ENCODE measurements around the gene CHAF1A.

The CHAF1A gene

DNA sequence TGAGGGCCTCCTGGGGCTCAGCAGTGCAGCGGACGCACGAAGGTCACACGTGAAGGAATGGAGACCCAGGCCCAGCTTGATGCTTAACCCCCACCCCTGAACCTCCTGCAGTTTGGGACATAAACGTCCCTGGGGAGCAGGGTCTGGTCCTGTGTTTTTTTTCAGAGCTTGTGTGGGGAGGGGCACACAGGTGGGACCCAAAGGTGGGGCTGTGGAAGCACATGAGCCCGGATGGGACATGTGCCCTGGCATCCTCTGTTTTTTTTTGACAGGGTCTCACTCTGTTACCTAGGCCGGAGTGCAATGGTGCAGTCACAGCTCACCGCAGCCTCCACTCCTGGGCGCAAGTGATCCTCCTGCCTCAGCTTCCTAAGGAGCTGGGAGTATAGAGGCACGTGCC lies 34.7 kb downstream of the CHAF1A start:
- FAIRE-seq (no peak), DNase-seq (ENCODE audit: low spot score) (no peak)

- FAIRE-seq (no peak), DNase-seq (ENCODE audit: low spot score) (no peak)
Measured at GRCh38 chr19:4439243-4439642, 36.8 kb downstream of the CHAF1A start.

GRCh38 chr19:4441994-4442818 lies 39.8 kb downstream of the CHAF1A start:
- FAIRE-seq (no peak), DNase-seq (ENCODE audit: low spot score) (no peak)

GRCh38 chr19:4442819-4443146 lies 40.3 kb downstream of the CHAF1A start:
- no peak for FAIRE-seq
- no peak for DNase-seq (ENCODE audit: low spot score)

- FAIRE-seq (no peak), DNase-seq (ENCODE audit: low spot score) (no peak)
Measured at GRCh38 chr19:4443188-4443587, 40.7 kb downstream of the CHAF1A start.

DNA sequence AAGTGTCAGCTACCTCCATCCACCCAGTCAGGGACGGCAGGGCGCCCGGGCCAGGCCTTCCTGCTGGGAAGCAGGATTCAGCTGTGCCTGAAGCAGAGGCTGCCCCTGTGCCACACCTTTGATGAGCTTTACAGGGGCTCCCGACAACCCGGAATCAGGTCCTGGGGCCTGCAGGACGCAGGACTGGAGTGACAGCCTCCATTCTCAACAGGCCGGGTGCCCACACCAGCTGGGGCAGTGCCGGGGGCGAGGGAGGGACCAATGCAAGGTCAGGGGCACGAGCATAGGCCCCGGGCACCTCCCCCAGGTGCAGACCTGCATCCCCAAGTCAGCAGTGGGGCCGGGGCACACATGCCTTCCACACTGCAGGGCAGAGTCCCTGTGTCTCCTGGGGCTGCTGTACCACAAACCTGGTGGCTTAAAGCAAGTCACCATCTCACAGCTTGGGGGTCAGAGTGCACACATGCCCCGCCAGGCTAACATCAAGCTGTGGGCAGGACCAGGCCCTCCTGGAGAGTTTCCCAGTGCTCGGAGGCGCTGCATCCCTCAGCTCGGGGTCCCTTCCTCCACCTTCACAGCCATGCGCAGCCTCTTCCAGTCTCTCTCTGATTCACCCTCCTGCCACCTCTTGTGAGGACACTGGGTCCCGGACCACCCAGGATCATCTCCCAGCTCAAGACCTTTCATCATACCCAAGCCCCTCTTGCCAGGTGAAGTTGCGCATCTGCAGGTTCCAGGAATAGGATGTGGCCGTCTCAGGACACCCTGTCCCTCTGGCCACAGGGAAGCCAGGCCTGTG lies 41.7 kb downstream of the CHAF1A start:
- FAIRE-seq (no peak), DNase-seq (ENCODE audit: low spot score) (no peak)

DNA sequence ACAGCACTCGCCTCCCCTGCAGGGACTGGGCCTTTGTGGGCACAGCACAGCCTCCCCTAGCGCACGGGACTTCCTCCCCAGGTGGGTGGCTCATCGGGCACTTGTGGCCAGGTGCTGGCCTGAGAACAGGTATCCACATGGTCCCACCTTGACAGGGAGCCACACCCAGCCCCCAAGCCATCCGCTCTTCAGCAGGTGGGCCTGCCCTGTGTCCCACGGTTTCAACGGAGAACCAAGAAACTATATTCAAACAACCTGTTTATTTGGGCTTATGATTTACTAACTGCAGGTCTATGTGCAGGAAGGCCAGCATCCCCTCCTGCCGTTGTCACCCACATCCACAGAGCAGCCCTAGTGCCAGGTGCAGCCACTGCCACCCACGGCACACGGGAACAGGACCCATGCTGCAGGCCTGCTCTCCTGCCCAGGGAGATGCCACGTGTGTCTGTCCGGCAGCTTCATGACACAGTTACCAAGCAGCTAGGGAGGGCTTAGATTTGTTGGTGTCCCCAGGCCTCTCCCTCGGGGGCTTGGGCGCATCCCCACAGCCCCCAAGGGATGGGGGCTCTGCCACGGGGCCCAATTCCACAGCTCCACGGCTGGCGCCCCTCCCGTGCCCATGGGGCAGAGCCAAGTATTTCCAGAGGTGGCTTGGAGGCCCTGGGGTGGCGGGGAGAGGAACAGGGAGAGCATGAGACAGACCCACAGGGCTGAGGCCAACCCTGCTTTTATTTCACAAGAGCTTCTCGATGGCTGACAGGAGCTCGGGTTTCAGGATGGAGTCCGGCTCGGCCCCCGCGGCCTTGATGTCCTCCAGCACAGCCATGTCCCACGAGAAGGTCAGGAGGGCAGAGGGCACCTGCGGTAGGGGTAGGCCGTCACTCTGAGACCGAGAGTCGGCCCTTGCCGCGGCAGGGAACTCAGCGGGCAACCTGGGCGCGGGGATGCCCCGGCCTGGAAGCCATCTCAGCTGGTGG lies 42.6 kb downstream of the CHAF1A start:
- FAIRE-seq (no peak), DNase-seq (ENCODE audit: low spot score) (no peak)

GRCh38 chr19:4445963-4446703 lies 43.7 kb downstream of the CHAF1A start:
- FAIRE-seq (no peak), DNase-seq (ENCODE audit: low spot score) (no peak)

DNA sequence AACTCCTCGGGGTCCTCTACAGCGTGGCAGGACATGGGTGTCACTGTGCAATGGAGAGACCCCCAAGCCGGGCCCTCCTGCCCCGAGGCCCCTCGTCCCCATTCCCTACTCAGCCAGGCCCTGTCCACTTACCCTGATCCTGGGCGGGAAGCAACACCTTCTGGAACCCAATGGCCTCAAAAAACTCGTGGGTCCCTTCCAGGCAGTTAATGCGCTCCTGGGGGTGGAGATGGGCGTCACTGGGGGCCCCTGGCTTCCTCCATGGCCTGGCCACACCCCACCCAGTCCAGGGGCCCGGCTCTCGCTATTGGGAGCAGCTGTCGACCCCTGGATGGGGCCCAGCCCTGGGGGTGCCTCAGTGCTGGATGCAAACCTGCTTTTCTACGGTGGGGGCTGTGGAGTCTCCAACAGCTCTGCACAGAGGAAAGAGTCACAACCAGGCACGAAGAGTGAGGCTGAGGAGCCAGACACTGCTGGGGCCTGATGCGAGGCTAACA lies 44.3 kb downstream of the CHAF1A start:
- FAIRE-seq: no peak

DNA sequence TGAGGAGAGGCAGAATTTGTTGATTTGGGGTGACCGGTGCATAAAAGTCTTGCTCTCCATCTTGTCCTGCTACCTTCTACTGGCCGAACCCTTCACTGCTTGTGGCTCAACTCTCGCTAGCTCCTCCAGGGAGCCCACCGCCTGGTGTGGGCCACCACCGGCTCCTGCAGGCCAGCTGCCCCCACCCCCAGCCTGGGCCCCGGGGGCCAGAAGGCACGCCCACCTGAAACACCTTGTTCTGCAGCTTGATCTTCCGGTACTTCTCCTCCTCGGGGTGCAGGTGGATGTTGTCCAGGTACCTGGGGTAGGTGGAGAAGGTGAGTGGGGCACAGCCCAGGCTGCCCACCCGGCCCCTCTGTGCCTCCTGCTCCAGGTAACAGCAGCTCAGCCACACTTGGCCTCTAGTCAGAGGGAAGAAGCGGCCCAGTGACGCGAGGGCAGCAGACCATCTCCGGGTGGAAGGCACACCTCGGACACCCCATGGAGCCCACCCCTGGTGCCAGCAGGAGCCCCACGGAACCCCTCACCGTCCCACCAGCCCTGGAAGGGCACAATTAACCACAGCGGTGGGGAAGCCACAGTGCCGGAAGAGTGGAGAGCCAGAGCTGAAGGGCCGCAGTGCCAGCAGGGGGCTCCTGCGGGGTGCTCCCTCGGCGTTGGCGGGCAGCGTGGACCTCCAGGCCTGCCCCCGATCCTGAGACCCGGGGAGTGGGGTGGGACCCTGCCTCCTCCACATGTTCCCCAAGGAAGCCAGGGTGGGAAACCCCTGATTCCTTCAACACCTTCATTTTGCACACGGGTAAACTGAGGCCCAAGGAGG lies 45.1 kb downstream of the CHAF1A start:
- DNase-seq (ENCODE audit: low spot score): no peak
- no peak for FAIRE-seq

More for the DNA sequence above, 44.3 kb downstream of the CHAF1A start:
- DNase-seq (ENCODE audit: low spot score): no peak

GRCh38 chr19:4448147-4448985 lies 45.9 kb downstream of the CHAF1A start:
- FAIRE-seq: no peak
- no peak for DNase-seq (ENCODE audit: low spot score)

GRCh38 chr19:4449022-4449638 lies 46.7 kb downstream of the CHAF1A start:
- no peak for DNase-seq (ENCODE audit: low spot score)
- FAIRE-seq: no peak

GRCh38 chr19:4449639-4450028 lies 47.2 kb downstream of the CHAF1A start:
- FAIRE-seq (no peak), DNase-seq (ENCODE audit: low spot score) (no peak)

- DNase-seq (ENCODE audit: low spot score) (no peak), FAIRE-seq (no peak)
Measured at GRCh38 chr19:4452230-4452990, 50.0 kb downstream of the CHAF1A start.

GRCh38 chr19:4453232-4454179 lies 51.1 kb downstream of the CHAF1A start:
- no peak for FAIRE-seq

More at GRCh38 chr19:4453232-4454179, 51.1 kb downstream of the CHAF1A start:
- DNase-seq (ENCODE audit: low spot score): no peak
